Osteocyte (in vitro differentiated cells): ENCODE data around the gene SEBOX. TPM values are rescaled to one million over a fixed set of nuclear protein-coding genes. Genes with fewer than 3 reads are reported as not detected.

Source experiments
- DNase-seq: peaks from one replicate; pipeline ENCODE4 v3.0.0; 2021; ENCODE audit warnings: mixed read lengths; ENCODE audit not compliant: unreplicated experiment; ENCODE audit errors: extremely low spot score
- H3K27ac Mint-ChIP-seq: one replicate; pipeline ENCODE4 v1.8.0; 2021; ENCODE audit warnings: mild to moderate bottlenecking, mixed read lengths; ENCODE audit not compliant: unreplicated experiment
- H3K27me3 Mint-ChIP-seq: one replicate; pipeline ENCODE4 v1.8.0; 2021; ENCODE audit warnings: mixed read lengths; ENCODE audit not compliant: unreplicated experiment
- H3K36me3 Mint-ChIP-seq: one replicate; pipeline ENCODE4 v1.8.0; 2021; ENCODE audit warnings: mixed read lengths; ENCODE audit not compliant: unreplicated experiment
- H3K4me1 Mint-ChIP-seq: one replicate; pipeline ENCODE4 v1.8.0; 2021; ENCODE audit warnings: mixed read lengths; ENCODE audit not compliant: unreplicated experiment
- H3K4me3 Mint-ChIP-seq: one replicate; pipeline ENCODE4 v1.8.0; 2021; ENCODE audit warnings: mild to moderate bottlenecking, moderate library complexity, mixed read lengths; ENCODE audit not compliant: unreplicated experiment
- H3K9me3 Mint-ChIP-seq: one replicate; pipeline ENCODE4 v1.8.0; 2021; ENCODE audit warnings: mixed read lengths; ENCODE audit not compliant: unreplicated experiment
- total RNA-seq: library from RNA; stranded (reverse); gene quantifications from 2 replicates; pipeline ENCODE4 v1.2.1, GENCODE V29; 2021
- TF ChIP-seq, protein P1 (sequence below): fragments of 200-600 bp; sonication (generic); IDR thresholded peaks from 2 replicates; pipeline ENCODE4 v1.5.0; 2021; ENCODE audit warnings: antibody characterized with exemption, mild to moderate bottlenecking, moderate library complexity

The SEBOX gene
- total RNA-seq, 1 donor from 2014 or later: not detected

DNA sequence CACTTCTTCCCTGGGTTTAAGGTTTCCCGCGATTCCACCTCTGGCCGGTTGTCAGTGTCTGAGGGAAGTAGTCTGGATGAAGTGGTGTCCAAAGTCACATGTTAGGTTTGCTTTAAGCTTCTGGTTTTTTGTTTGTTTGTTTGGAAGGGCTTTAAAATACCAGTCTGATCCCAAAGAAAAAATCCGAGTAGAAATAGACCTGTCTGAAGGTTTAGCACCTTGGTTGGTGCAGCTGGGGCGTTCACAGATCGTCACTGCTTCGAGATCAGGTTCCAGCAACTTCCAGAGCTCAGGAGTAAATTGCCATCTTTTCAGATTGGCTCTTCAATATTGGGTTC lies 45.4 kb downstream of the SEBOX start:
- peak overlapping the region; percentile 90 for H3K4me3 Mint-ChIP-seq
- peak overlapping the region; percentile 81 for H3K27ac Mint-ChIP-seq
- no peaks in the 10 kb centered on the region for H3K9me3 Mint-ChIP-seq
- TF ChIP-seq, protein P1, sequence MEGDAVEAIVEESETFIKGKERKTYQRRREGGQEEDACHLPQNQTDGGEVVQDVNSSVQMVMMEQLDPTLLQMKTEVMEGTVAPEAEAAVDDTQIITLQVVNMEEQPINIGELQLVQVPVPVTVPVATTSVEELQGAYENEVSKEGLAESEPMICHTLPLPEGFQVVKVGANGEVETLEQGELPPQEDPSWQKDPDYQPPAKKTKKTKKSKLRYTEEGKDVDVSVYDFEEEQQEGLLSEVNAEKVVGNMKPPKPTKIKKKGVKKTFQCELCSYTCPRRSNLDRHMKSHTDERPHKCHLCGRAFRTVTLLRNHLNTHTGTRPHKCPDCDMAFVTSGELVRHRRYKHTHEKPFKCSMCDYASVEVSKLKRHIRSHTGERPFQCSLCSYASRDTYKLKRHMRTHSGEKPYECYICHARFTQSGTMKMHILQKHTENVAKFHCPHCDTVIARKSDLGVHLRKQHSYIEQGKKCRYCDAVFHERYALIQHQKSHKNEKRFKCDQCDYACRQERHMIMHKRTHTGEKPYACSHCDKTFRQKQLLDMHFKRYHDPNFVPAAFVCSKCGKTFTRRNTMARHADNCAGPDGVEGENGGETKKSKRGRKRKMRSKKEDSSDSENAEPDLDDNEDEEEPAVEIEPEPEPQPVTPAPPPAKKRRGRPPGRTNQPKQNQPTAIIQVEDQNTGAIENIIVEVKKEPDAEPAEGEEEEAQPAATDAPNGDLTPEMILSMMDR: no peak
- no peaks in the 10 kb centered on the region for H3K36me3 Mint-ChIP-seq
- H3K4me1 Mint-ChIP-seq: peaks cover 48% of the 10 kb centered on the region
- DNase-seq: no peak
- no peaks in the 10 kb centered on the region for H3K27me3 Mint-ChIP-seq

DNA sequence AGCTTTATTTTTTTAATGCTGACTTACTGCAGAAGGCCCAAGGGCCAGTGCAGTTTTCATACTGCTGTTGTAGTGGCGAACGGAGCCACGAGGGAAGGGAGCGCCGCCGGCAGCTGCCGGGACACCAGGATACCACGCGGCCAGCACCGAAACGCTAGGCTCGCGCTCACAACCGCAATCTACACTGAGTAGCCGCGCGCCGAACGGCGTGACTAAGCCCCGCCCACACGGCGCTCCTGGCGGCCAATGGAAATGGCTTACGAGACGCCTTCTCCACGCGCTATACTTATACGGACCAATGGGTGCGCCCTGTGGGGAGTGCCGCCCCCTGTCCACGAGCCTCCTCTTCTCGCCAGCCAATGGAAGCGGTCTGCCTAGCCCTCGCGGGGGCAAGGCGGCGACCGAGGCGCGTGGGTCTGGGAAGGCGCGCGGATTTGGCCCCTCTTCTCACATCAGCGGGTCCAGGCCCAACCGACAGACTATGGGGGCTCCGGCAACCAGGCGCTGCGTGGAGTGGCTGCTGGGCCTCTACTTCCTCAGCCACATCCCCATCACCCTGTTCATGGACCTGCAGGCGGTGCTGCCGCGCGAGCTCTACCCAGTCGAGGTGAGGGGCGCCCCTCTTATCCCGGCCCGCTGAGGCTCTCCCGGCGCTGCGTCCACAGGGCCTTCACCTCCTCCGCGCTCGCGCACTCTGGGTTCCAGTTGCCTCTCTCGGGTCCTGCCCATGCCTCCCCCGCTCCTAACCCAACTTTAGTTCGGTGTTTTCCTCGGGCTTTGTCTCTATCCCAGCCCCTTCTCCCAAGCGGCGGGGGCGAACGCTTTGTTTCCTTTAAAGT lies 46.0 kb downstream of the SEBOX start, which contains the start of gene TMEM97:
TSS of gene TMEM97 (plus strand) at position 442 of the 839 bp plus-strand sequence. CDS start at position 482, 40 bp downstream.
- Mint-ChIP-seq H3K4me3 (peak within 1 kb of the TSS; percentile 90), H3K36me3 (no peaks in the 10 kb centered on the region), H3K9me3 (no peaks in the 10 kb centered on the region), H3K27me3 (no peaks in the 10 kb centered on the region), H3K27ac (peak within 1 kb of the TSS; percentile 81), H3K4me1 (peaks cover 45% of the 10 kb centered on the region)
- TF ChIP-seq, protein P1: peak; percentile 28
- DNase-seq: peak; percentile 98

DNA sequence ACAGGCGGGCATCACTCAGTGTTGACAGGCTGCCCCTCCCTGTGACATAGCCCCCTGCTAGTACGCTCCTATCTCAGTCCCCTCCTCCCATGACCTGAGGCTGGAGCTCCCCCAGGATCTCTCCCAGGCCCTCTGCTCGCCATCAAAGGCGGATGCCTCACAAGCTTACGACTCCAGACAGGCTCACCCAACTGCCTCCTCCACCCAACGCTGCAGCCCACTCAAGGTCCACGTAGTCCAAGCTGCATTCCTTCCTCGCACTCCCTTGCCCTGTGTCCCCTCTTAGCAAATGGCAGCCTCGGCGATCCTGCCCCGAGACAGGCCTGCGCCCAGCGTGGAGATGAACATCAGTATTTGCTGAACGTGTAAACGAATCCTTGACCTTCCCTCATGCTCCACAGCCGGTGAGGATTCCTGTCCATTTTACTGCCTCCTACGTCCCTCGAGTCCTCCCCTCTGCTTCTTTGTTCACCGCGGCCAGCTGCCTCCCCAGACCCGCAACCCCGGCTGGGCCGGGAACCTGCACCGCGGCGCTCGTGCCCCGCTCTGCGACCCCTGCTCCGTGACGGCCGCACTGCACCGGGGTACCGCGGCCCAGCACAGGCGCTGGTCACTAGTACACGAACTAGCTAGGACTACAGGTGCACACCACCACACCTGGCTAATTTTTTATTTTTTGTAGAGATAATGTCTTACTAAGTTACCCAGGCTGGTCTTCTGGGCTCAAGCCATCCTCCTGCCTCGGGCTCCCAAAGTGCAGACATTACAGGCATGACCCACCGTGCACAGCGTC lies 46.8 kb downstream of the SEBOX start:
- peaks cover 45% of the 10 kb centered on the region for H3K4me1 Mint-ChIP-seq
- DNase-seq: no peak

DNA sequence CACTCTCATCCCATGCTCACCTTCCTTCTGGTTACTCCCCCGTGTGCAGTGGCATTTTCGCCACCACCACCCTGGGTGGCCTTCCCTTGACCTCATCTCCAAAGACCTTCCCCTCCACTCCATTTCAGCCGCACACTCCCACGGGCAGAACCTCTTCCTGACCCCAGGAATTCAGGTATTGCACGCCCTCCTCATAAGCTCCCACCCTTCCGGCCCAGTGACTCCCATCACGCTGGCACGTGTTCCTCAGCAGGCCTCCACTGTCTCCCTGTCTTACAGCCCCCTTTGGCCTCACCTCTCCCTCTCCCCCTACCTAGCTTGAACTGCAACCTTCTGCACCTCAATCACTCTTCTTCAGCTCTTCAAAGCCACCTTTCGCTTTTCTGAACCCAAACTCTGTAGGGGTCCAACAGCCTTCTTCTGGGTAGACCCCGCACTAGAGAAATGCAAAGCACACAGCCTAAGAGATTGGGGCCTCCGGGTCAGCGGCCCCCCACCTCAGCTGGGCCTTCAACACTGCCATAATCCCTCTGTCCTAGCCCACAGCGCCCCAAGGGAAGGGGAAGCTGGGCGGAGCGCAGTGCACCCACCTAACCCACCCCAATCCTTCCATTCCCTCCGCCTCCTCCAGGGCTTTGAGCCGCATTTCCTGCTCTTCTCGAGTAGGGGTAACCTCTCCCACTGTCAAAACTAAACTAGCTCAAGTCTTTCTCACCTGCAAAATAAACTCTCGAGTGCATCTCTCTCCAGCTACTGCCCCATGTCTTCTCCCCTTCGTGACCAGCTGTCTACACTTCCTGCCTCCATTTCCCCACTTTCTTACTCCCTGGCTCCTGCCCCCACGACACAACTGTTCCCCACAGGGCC lies 47.7 kb downstream of the SEBOX start:
- TF ChIP-seq, protein P1: no peak
- Mint-ChIP-seq H3K4me3 (peak overlapping the region; percentile 90), H3K27me3 (no peaks in the 10 kb centered on the region), H3K27ac (no peak overlapping the region), H3K36me3 (no peaks in the 10 kb centered on the region), H3K9me3 (no peaks in the 10 kb centered on the region), H3K4me1 (peaks cover 41% of the 10 kb centered on the region)
- DNase-seq: no peak

More for the DNA sequence above, 46.8 kb downstream of the SEBOX start:
- no peaks in the 10 kb centered on the region for H3K27me3 Mint-ChIP-seq
- H3K9me3 Mint-ChIP-seq: no peaks in the 10 kb centered on the region
- no peaks in the 10 kb centered on the region for H3K36me3 Mint-ChIP-seq
- TF ChIP-seq, protein P1: no peak
- H3K27ac Mint-ChIP-seq: peak overlapping the region; percentile 81
- peak overlapping the region; percentile 90 for H3K4me3 Mint-ChIP-seq
